Neural progenitor cell (in vitro differentiated cells): ENCODE data around the gene AGBL4.

Experiments
- EZH2phosphoT487 ChIP-seq: fragments of 200-600 bp; sonication (generic); IDR thresholded peaks from 2 replicates; pipeline ENCODE4 v1.6.1; 2017; ENCODE audit warnings: antibody characterized with exemption
- TF ChIP-seq, protein P1 (sequence below): fragments of 200-600 bp; sonication (generic); IDR thresholded peaks from 2 replicates; pipeline ENCODE4 v1.5.1; 2017; ENCODE audit warnings: antibody characterized with exemption, mild to moderate bottlenecking

DNA sequence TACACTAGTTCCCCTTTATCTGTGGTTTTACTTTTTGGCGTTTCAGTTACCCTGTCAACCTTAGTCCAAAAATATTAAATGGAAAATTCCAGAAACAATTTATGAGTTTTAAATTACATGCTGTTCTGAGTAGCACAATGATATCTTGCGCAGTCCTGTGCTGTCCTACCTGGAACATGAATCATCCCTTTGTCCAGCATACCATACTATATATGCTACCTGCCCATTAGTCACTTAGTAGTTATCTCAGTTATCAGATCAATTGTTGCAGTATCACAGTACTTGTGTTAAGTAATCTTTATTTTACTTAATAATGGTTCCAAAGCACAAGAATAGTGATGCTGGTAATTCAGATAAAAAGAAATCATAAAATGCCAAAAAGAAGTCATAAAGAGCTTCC lies 52.7 kb downstream of the AGBL4 start:
- no peak for TF ChIP-seq EZH2phosphoT487
- TF ChIP-seq, protein P1, sequence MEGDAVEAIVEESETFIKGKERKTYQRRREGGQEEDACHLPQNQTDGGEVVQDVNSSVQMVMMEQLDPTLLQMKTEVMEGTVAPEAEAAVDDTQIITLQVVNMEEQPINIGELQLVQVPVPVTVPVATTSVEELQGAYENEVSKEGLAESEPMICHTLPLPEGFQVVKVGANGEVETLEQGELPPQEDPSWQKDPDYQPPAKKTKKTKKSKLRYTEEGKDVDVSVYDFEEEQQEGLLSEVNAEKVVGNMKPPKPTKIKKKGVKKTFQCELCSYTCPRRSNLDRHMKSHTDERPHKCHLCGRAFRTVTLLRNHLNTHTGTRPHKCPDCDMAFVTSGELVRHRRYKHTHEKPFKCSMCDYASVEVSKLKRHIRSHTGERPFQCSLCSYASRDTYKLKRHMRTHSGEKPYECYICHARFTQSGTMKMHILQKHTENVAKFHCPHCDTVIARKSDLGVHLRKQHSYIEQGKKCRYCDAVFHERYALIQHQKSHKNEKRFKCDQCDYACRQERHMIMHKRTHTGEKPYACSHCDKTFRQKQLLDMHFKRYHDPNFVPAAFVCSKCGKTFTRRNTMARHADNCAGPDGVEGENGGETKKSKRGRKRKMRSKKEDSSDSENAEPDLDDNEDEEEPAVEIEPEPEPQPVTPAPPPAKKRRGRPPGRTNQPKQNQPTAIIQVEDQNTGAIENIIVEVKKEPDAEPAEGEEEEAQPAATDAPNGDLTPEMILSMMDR = no peak
